SK-N-SH (cell line): ENCODE data around the gene HSF2.

Source experiments
- CHD2 ChIP-seq: fragments of 150-350 bp; IDR thresholded peaks from 2 replicates; pipeline ENCODE4 v1.6.1; 2018; ENCODE audit warnings: low read length; ENCODE audit not compliant: partially characterized antibody
- CTCF ChIP-seq: fragments of 200-600 bp; sonication (generic); IDR thresholded peaks from 2 replicates; pipeline ENCODE4 v1.6.1; 2017; ENCODE audit warnings: antibody characterized with exemption, mild to moderate bottlenecking, moderate library complexity
- EP300 ChIP-seq, 2 experiments: IDR thresholded peaks; 2 replicates each; pipeline versions ENCODE4 v1.4.0 to v1.6.1; 2012; ENCODE audit warnings: borderline replicate concordance in 1 of 2, low read depth in 1 of 2, low read length in 1 of 2
- FOSL2 ChIP-seq: IDR thresholded peaks from 2 replicates; pipeline ENCODE4 v1.4.0; 2012; ENCODE audit warnings: low read depth, mild to moderate bottlenecking, moderate library complexity, borderline replicate concordance
- FOXJ3 ChIP-seq: sonication (generic); formaldehyde crosslinking; IDR thresholded peaks from 2 replicates; pipeline ENCODE4 v1.5.1; 2020; ENCODE audit warnings: mild to moderate bottlenecking, missing genetic modification reagents
- MAX ChIP-seq: IDR thresholded peaks from 2 replicates; pipeline ENCODE4 v1.4.0; 2012; ENCODE audit warnings: low read depth
- RCOR1 ChIP-seq: fragments of 150-350 bp; IDR thresholded peaks from 2 replicates; pipeline ENCODE4 v1.6.1; 2017; ENCODE audit warnings: antibody characterized with exemption, low read length
- SIN3A ChIP-seq: IDR thresholded peaks from 2 replicates; pipeline ENCODE4 v1.6.1; 2012; ENCODE audit warnings: low read depth, mild to moderate bottlenecking, low read length, moderate library complexity, borderline replicate concordance
- TCF12 ChIP-seq: IDR thresholded peaks from 2 replicates; pipeline ENCODE4 v1.4.0; 2012
- TEAD4 ChIP-seq: IDR thresholded peaks from 2 replicates; pipeline ENCODE4 v1.4.0; 2012; ENCODE audit warnings: mild to moderate bottlenecking, borderline replicate concordance; ENCODE audit not compliant: insufficient read depth
- TF ChIP-seq, protein P1 (sequence below): IDR thresholded peaks from 2 replicates; pipeline ENCODE4; 2012
- TF ChIP-seq, protein P2 (sequence below): fragments of 150-350 bp; IDR thresholded peaks from 2 replicates; pipeline ENCODE4 v1.6.1; 2017; ENCODE audit warnings: antibody characterized with exemption, low read length, low read depth, borderline replicate concordance
- TF ChIP-seq, protein P3 (sequence below): IDR thresholded peaks from 2 replicates; pipeline ENCODE4 v1.4.0; 2012; ENCODE audit warnings: low read depth, borderline replicate concordance

DNA sequence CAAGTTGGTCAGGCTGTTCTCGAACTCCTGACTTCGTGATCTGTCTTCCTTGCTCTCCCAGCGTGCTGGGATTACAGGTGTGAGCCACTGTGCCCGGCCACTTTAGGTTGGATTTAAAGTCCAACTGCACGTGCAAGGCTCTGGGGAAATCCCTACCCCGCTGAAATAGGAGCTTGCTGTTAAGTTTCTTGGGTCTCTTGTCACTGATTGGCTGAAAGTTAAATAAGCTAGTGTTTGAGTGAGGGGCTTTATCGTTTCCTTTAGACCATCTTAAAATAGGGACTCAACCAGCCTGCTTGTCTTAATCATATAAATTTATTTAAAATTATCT is 83.3 kb downstream of the HSF2 start:
- TF ChIP-seq, protein P1, sequence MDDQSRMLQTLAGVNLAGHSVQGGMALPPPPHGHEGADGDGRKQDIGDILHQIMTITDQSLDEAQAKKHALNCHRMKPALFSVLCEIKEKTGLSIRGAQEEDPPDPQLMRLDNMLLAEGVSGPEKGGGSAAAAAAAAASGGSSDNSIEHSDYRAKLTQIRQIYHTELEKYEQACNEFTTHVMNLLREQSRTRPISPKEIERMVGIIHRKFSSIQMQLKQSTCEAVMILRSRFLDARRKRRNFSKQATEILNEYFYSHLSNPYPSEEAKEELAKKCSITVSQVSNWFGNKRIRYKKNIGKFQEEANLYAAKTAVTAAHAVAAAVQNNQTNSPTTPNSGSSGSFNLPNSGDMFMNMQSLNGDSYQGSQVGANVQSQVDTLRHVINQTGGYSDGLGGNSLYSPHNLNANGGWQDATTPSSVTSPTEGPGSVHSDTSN: no peak
- TF ChIP-seq TEAD4: no peak
- no peak for TF ChIP-seq SIN3A
- no peak for TF ChIP-seq FOXJ3
- no peak for TF ChIP-seq EP300 (IDR thresholded peaks at IDR 0.05; ENCODE audit: borderline replicate concordance in 1 of 2, low read depth in 1 of 2, low read length in 1 of 2)
- no peak for TF ChIP-seq CTCF
- TF ChIP-seq, protein P2, sequence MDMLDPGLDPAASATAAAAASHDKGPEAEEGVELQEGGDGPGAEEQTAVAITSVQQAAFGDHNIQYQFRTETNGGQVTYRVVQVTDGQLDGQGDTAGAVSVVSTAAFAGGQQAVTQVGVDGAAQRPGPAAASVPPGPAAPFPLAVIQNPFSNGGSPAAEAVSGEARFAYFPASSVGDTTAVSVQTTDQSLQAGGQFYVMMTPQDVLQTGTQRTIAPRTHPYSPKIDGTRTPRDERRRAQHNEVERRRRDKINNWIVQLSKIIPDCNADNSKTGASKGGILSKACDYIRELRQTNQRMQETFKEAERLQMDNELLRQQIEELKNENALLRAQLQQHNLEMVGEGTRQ: no peak
- no peak for TF ChIP-seq CHD2
- no peak for TF ChIP-seq MAX
- no peak for TF ChIP-seq TCF12
- TF ChIP-seq, protein P3, sequence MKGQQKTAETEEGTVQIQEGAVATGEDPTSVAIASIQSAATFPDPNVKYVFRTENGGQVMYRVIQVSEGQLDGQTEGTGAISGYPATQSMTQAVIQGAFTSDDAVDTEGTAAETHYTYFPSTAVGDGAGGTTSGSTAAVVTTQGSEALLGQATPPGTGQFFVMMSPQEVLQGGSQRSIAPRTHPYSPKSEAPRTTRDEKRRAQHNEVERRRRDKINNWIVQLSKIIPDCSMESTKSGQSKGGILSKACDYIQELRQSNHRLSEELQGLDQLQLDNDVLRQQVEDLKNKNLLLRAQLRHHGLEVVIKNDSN: no peak
- no peak for TF ChIP-seq FOSL2
- no peak for TF ChIP-seq RCOR1
